ENCODE measurements around the gene SPDYE6. TPM values are rescaled to one million over a fixed set of nuclear protein-coding genes. Genes with fewer than 3 reads are reported as not detected.

Gene SPDYE6
- total and polyA plus RNA-seq, 10 of the 15 experiments (the other 5 are each of a cell fraction or from before 2014, with no cell fraction given) = 0.05 to 2.3 (median 1.00) TPM; not detected in 6

- ChIA-PET SMC1A (ENCODE audit: uncharacterized antibody, unreplicated experiment) (interaction anchor here (5.4 to 9.2 kb wide), 2 partner anchors 98 to 106 kb away, joined by 39 to 122 read pairs; partner anchors contain the start of gene SH2B2), RAD21 (ENCODE audit: unreplicated experiment) (interaction anchor here (0.6 to 9.0 kb wide), 4 partner anchors 81 to 109 kb away, joined by 3 to 79 read pairs (median 8); partner anchors contain the start of gene SH2B2), CTCF (interaction anchor here (1.0 to 13.5 kb wide), 5 partner anchors 52 to 1104 kb away, joined by 3 to 205 read pairs (median 3); no protein-coding TSS in a partner anchor), POLR2A (interaction anchor here (0.6 to 1.6 kb wide), 3 partner anchors 94 to 411 kb away, joined by 3 to 6 read pairs (median 4); no protein-coding TSS in a partner anchor)
- BruUV-seq (replicated peaks) = no TSS peak
- Histone ChIP-seq H3K79me2 (ENCODE audit: control insufficient read depth, insufficient read depth, low read length) (peaks cover 4% of the 10 kb centered on the region), H2AFZ (ENCODE audit: control insufficient read depth, low read depth, low read length) (no peak overlapping the region), H4K20me1 (ENCODE audit: control insufficient read depth, insufficient read depth) (no peaks in the 10 kb centered on the region), H3K36me3 (ENCODE audit: control insufficient read depth in 2 of 2, insufficient read depth in 2 of 2, low read length in 1 of 2) (peaks cover 3 to 14% of the 10 kb centered on the region in 2 experiments), H3K4me3 (no peak overlapping the region), H3K27me3 (replicated peaks in 1 of 2; ENCODE audit: control insufficient read depth in 2 of 2, insufficient read depth in 2 of 2, low read length in 1 of 2) (no peaks in the 10 kb centered on the region), H3K27ac (ENCODE audit: control insufficient read depth, insufficient read depth) (no peak overlapping the region), H3K4me1 (ENCODE audit: control insufficient read depth, insufficient read depth, low read length) (peaks cover 9% of the 10 kb centered on the region), H3K4me2 (ENCODE audit: control insufficient read depth, insufficient read depth) (no peak overlapping the region), H3K9ac (ENCODE audit: control insufficient read depth, insufficient read depth, low read length) (no peak overlapping the region), H3K9me3 (replicated peaks; ENCODE audit: control insufficient read depth, insufficient read depth, low read length) (no peaks in the 10 kb centered on the region)
- DNase-seq (ENCODE audit: low read depth, low spot score) (no peak), ATAC-seq (no peak), FAIRE-seq (no peak)
- intact Hi-C loops (cut with micrococcal nuclease; ENCODE audit: unreplicated experiment) (no loop called here), in situ Hi-C loops (cut with MboI) (loop anchor here (10.0 kb wide), 1 partner anchor 782 kb away; no protein-coding TSS in a partner anchor)
- TF ChIP-seq NR2C2 (IDR thresholded peaks at IDR 0.05; ENCODE audit: borderline replicate concordance, control insufficient read depth, insufficient read length, low read depth) (no peak), RUNX3 (IDR thresholded peaks at IDR 0.05; ENCODE audit: low read length) (no peak), GABPA (IDR thresholded peaks at IDR 0.05; ENCODE audit: low read depth) (no peak), ZNF592 (IDR thresholded peaks at IDR 0.05) (no peak), NFXL1 (IDR thresholded peaks at IDR 0.05; ENCODE audit: borderline replicate concordance) (no peak), ETV6 (conservative IDR thresholded peaks at IDR 0.05 in 1 of 2, IDR thresholded peaks at IDR 0.05 in 1 of 2; ENCODE audit: borderline replicate concordance in 1 of 2, low read depth in 1 of 2) (no peak), ATF3 (IDR thresholded peaks at IDR 0.05; ENCODE audit: borderline replicate concordance, extremely low read depth, low read depth, low read length) (no peak), POLR2AphosphoS5 (IDR thresholded peaks at IDR 0.05; ENCODE audit: low read length) (no peak), EGR1 (IDR thresholded peaks at IDR 0.05; ENCODE audit: borderline replicate concordance in 1 of 2, low read depth in 2 of 2, low read length in 2 of 2) (no peak), CEBPB (IDR thresholded peaks at IDR 0.05; ENCODE audit: borderline replicate concordance in 1 of 2, low read depth in 2 of 2, low read length in 2 of 2) (no peak), SRF (IDR thresholded peaks at IDR 0.05; ENCODE audit: low read depth in 2 of 2, low read length in 2 of 2) (no peak), ZSCAN29 (IDR thresholded peaks at IDR 0.05) (no peak)
- WGBS (ENCODE audit: insufficient coverage, insufficient replicate concordance, low lambda C conversion rate, missing lambda C conversion rate) = 100% methylated on average over 6 of the region's 6 CpGs
These were observed 30.8 kb upstream of the SPDYE6 start for GRCh38 chr7:102387064-102387463.

Measured in GM12878 (cell line).